ENCODE results near the gene MEF2D.

The MEF2D gene

DNA sequence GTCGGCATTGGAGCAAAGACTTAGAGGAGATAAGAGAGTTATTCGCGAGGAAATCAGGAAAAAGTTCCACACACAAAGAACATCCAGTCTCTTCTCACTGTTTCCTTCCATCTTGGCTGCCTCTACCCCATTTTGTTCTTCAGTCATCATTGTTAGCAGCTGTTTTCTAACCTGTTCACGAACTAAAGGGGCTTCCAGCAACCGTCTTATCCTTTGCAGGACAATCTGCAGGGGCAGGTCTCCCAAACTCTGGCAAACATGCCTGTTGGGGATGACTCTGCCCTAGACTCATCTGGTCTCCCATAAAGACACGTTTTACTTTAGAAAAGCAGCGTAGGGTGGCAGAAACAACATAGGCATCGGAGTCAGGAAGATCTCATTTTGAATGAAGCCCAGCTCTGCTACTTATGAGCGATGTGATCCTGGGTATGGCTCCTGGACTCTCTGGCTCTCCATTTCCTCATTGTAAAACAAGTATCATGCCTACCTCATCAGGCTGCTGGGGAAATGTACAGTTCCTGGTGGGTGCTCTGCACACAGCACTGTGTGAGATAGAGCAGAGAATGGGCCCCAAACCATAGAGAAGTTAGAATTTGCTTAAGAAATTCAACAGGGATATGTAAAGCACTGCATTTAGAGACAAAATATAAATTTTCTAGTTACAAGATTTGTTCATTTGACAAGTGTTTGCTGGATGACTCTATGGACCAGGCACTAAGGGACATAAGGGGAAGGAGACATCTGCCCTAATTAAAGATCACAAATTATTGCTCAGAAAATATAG is 59.7 kb downstream of the MEF2D start:
- DNase-seq (ENCODE audit: low spot score) = no peak

DNA sequence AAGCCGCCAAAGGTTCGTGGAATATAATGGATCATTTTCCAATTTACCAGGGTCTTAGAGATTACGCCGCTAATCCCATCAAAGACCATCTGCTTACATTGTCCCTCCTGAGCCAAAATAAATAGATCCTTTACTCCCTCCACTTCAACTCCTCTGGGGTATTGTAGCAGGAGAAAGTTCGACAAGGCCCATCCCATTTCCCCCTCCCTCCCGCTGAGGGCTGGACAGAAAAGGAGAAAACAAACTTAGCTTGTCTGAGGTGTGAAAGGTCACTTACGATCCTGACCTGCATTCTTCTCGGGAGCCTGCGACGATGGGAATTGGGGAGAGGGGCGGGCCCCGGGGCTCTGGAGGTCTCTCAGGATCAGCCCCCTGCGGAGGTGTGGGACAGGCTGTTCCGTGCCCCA is 60.8 kb downstream of the MEF2D start:
- DNase-seq (ENCODE audit: low spot score) = no peak

DNA sequence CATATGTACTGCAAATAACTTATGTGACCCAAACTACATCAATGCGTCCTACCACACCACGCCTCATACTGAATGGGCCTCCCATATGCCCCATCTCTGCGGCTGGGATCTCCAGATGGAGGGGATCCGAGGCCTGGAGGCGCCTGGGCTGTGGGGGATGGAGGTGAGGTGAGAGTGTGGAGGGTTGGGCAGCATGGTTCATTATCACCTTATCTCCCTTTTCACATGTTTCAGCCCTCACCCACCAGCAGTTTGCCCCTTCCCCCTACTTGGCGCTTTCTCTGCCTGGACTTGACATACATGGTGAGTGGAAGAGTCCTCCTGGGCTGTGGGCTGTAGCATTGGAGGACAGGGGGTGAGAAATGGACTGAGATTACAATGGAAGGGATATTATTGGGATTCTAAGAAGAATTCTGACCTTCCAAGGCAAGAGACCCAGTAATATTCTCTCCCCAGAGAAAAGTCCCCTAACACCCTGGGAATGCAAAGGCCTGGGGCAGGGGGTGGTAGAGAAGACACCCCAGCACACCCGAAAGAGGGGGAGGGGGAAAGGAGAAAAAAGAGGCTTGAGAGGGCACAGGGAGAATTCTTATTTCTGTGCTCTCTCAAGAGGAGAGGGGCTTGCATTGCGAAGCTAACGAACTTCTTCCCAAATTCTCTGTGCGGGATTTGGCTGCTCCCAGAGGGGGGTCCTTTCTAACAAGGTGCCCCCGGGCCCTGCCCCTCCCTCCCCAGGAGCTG is 61.4 kb downstream of the MEF2D start:
- no peak for DNase-seq (ENCODE audit: low spot score)

DNA sequence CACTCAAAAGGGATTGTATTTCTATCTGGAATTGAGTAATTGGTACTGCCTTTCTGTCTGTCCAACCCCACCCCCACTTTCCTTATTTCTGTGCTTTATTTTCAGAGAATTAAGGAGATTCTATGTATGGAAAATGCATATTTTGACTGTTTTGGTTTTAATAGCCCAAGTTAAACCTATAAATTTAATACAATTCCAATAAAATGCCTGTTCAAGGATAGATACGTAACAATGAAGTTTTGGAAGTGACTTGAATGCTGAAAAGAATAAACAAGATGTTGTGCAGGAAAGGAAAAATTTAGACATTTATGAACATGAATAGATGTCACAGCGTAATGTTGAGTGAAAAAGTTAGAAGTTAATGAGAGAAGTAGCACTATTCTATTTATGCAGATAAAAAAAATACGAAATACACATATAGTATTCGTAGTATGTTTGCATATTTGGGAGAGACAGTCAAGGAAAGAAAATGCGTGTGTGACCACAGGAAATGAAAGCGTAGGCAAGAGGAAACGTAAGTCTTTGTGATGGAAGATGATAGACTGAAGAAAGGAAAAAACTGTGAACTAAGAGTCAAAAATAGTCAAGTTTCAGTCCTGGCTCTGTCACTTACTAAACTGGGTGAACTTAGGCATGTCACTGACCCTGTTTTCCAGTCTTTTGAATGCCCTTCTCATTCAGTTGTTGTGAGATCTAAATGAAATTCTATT is 62.1 kb downstream of the MEF2D start:
- no peak for DNase-seq (ENCODE audit: low spot score)

DNA sequence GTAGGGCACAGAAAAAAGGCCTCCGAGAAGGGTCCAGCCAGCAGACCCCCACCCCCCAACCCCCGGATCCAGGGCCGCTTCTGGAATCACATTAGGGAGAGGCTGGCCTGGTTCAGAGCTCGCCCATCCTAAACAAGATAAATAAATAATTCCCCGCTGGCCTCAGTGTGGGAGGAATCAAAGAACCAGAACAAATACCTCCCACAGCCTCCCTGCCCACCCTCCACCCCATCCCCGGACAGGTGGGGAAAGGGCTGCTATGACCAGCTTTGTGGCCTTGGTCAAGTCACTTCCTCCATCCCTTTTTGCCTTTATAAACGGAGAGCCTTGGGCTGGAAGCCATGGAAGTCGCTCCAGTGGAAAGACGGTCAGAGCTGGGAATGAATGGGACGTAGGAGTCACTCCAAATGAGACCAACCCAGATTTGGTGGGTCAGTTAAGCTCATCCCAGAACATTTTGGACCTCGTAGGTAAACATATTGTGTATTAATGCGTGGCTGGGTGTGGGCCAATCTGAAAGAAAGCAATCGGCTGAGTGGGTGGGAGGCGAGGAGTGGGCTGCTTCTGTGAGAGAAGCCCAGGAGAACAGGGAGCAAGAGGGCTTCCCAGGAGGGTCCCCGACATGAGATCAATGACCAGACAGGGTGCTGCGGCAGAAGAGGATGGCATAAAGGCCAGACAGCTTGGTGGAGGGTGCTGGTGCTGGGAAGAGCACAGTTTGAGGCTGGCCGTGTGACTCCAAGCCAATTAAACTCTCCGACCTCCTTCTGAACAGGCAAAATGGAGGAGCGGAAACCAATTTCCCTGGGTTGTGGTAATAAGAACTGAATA is 63.3 kb downstream of the MEF2D start:
- DNase-seq (ENCODE audit: low spot score) = no peak

DNA sequence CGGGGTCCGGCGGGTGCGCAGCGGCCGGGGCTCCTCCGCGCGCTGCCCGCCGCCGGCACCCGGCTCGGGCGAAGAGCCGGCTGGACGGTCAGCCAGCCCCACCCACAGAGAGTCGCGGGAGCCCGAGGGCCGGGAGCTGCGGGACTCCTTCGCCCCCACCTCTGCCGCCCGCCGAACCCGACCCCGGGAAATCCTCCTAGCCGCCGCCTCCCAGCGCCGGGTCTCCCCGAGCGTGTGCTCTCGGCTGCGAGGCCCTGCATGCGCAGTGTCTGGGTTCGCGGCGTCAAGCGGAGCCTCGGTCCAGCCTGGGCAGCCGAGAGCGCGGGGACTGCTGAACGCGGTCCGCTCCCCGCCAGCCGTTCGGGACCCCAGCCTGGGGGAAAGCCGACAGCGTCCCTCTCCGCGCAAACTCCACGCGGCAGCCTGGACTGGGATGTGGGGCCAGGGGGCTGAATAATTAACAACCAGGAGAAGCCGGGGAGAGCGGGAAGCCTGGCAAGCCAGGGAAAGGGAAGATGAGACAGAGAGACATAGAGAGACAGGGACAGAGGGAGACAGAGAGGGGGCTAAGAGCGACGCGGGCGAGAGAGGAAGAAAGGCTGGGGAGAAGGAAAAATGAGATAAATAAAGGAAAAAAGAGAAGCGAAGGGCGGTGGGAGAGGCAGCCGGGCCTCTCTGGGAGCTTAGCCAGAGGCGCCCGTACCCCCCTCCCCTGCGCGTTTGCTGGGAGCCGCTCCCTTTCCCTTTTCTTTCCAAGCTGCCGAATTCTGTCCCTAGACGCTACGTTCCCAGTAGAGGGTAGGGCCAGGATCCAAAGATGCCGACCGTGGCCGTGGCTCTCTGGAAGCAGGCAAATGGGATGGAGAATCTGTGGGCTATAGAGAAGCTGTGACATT is 64.2 kb downstream of the MEF2D start:
- no peak for DNase-seq (ENCODE audit: low spot score)

DNA sequence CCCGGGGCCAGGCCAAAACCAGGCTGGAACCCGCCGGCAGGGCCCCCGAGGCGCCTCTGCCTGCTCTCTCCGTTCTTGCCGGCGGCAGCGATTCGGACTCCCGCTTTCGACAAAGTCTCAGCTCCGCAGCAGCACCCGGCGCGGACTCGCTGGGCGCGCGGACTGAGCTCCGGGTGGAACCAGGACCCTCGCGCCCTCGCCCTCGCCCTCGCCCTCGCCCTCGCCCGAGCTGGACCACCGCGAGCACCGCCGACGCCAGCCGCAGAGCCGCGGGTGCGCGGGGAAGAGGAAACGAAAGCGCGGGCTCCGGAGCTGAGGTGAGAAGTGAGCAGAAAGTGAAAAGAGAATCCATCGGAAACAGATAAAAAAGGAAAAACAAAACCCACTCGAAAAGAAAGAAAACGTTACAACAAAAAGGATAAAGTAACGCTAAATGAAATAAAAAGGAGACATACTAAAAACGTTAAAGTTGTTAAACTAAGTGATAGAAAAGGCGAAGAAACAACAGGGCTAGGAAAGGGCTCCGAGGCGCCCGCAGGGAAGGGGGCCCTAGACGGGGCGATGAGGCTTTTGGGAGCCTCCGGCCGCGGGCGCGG is 64.9 kb downstream of the MEF2D start:
- peak; percentile 22 for DNase-seq (ENCODE audit: low spot score)

DNA sequence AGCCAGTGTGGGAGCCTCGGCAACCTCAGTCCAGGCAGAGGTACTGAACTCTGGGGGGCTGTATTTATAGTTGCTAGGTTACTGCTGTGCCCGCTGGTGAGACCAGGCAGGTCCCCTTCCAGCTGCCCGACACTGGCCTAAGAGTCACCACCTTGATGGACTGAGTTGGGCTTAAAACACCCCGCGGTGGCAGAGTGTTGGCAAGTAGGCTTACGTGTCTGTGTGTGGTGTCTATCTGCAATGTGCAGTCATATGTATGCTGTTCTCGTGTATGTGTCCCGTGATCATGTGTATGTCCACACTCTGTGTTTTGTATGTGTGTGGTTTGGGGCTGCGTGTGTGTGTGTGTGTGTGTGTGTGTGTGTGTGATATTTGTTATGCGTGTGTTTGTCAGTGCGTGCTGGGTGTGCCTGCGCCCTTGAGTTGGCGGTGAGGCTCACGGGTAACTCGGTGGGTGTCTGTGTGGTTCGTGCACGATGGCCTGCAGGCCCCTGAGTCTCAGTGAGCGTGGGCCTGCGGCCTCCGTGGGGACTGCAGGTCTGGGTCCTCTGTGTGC is 65.5 kb downstream of the MEF2D start:
- DNase-seq (ENCODE audit: low spot score) = no peak

DNA sequence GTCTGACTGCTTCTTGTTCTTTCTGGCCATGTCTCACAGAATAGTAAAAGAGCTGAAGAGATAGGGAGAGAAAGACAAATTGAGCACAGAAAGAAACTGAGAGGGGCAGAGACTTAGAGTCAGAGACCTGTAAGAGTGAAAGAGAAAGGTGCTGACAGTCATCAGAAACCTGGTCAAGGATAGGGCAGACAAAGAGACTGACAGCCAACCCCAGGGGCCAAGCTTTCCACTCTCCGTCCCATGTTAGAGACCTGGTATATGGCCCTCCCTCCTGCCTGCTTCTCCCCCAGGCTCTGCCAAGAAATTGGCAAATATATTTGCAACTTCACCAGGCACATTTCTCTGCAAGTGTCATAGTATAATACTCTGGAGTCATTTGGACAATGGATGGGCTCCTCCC is 67.0 kb downstream of the MEF2D start:
- no peak for DNase-seq (ENCODE audit: low spot score)

DNA sequence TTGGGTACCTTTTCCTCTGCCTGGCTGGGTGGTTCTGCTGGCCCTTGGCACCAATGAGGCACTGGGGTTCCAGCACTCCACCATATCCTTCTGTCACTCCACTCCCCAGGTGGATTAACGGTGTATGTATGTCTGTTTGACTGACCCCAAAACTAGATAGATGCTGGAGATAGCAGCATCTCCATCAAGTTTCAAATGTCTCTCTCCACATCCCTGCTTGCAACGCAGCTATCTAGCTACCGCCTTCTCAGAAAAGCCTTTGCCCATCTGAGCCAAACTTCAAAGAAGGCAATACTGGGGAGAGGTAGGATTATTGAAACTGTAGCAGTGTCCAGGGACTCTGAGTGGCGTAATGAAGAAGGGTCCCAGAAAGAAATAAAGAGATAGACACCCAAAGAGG is 67.5 kb downstream of the MEF2D start:
- DNase-seq (ENCODE audit: low spot score) = no peak

DNA sequence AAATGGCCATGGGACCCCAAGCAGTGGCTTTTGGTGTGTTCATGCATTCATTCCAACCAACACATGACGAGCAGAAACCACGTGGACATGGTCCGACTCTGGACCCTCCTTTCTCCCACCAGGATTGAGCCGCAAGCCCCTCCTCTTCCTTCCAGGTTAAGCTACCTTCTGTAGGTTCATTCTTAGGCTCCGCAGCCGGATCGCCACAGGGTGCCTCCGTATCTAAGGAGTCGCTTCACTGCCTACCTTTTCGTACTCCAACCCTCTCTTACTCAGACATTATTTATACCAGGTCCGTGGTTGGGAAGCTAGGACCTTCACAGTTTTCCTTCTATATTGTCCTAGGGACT is 67.9 kb downstream of the MEF2D start:
- DNase-seq (ENCODE audit: low spot score) = no peak

DNA sequence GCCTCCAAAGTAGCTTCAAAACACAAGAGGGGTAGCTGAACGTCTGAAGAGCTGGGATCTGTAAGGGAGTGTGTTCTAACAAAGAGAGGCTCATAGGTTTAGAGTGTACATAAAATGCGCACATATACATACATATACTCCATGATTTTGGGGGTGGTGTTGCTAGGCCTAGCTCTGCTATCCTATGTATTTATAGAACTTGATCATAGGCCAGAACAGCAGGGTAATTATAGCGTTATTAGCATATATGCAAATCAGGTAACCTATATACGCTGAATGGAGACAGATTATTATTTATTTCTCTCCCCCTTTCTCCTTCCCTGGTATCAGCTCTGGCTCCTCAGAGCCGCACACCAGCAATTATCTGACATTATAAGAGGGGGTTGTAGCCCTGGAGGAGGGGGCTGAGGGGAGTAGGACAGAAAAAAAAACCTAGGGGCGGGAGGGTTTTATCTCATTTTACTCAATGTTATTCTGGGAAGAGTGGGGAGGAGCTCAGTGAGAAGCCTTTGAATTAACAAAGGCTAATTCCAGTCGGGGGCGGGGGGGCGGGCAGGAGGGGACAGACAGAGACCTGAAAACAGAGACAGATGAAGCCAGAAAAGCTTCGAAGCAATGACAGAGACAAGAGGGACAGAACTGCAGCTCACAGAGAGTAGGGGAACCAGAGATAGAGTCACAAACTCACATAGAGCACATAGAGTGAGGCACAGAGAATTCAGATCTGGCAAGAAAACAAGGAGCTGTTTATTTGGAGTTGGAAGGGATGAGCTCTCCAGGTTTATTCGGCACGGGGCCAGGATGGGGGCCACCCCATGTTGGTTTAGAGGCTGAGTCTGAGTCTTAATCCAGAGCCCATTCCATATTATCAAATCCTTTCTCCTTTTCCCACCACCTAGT is 68.6 kb downstream of the MEF2D start:
- DNase-seq (ENCODE audit: low spot score) = no peak

DNA sequence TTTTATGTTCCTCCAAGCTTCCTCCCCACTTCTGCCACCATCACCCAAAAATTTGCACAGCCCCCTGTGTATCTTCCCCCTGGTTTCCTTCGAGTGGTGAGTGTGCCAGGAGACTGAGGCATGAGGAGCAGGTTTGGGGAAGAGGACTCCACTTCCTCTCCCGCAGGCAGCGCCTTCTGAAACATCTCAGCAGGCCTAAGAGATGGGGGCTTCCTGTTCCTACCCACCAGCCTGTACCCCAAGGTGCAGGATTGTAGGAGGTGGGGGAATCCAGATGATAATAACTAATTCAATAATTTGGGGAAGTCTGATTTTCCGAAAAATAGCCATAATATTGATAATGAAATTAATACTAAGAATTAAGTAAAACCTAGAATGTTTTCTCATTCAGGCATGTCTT is 69.2 kb downstream of the MEF2D start:
- DNase-seq (ENCODE audit: low spot score) = no peak

DNA sequence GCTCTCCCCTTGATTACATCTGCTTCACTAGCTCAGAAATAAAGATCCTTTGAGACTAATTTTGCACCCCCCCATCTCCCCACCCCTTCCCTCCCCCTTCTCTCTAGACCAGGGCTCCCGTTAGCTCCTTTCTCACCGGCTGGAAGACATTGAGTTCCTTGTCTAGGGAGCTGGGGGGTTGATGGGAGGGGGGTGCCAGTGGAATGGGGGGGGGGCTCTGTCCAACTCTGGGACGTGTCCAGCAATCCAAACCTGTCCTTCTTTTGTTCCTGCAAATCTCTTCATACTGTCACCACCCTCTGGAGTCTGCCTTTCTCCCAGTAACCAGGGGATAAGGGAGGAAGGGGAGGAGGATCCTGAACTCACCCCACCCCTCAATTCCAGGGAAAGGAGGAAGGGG is 69.7 kb downstream of the MEF2D start:
- no peak for DNase-seq (ENCODE audit: low spot score)

DNA sequence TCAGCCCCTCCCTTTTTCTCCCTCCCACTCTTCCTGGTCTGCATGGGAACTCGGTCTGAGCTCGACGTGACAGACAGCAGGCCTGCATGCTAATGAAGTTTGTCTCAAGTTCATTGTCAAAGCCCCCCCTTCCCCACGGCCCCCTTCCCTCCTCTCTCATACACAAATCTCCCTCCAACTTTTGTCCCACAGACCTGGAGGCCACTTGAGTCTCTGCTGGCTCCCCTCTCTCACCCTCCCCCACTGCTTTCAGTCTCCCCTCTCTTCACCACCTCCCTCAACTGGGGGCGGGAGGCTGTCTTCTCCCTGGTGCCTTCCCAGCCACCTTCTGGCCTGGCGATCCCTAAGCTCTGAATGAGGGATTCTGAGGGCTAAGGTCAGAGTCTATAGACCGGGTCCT is 70.3 kb downstream of the MEF2D start:
- DNase-seq (ENCODE audit: low spot score) = no peak

DNA sequence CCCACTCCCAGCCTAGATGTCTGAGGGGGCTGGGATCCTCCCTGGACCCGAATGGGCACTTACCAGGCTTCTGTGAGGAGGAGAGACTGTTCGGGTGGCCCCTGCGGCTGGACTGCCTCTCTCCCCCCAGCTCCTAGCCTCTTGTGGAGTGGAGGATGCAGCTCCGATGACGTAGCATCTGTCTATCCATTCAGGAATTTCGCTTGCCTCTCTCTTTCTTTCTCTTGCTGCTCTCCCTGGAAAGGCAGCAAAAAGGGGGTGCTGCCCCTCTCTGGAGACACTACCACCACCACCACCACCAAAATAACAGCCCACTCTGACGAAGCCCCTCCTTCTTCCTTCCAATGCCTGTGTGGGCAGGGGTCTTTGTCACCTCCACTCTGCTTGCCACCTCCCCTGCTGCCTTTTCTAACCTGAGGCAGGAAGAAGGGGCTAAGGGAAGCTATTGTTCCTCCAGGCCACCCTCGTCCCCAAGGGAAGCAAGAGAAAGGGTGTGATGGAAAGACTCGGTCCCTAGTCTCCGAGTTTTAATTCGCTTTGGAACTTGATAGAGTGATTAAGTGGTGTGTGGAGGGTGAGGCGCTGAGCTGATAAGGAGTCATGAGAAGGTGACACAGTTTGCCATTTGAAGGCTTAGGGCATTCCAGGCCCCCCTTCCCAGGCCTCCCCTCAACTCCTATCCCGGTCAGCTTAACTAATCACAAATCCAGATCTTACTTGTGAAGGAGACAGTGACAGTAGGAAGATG is 71.1 kb downstream of the MEF2D start:
- no peak for DNase-seq (ENCODE audit: low spot score)

DNA sequence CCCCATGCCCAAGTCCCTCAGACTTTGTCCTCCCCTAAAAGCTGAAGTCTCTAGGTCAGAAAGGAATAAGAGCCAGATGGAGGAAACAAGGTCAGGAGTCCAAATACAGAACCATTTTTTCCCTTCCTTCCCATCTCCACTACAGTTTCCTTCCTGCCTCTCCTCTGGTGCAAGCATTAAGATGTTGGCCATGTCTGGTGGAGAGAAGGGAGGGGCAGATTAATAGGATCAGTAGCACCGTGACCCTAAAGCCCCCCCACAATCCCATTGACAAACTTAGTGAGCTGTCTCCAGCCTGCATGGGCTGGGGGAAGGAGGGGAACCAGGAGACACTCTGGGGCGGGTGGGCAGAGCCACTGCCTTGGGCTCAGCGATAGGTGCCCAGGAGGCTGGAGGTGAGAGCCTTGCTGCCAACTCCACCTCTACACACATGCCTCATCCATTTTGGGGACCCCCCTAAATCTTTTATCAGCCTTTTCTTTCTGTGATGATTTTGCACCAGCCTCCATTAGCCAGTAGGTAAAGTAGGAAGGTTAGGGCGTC is 71.8 kb downstream of the MEF2D start:
- DNase-seq (ENCODE audit: low spot score) = no peak

DNA sequence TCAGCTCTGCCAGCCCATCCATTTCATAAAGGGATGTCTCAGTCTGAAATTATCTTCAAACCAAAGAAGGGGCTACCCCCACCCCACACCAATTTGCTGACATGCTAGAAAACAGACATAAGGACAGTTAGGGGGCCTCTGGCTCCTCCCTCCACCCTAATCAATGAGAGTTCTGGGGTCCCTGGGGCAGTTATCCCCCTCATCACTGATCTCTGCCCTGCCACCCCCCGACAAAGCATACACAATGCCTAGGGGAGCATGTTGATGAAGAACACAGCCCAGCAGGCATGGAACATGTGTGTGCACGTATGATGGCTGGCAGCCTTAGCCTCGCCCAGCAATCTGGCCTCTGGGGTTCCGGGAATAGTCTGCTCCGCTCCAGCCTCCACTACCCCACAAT is 72.6 kb downstream of the MEF2D start:
- no peak for DNase-seq (ENCODE audit: low spot score)

Measured in CD4-positive, alpha-beta T cell treated with Interleukin-2 at 100 ng/mL for 4 hours (primary cell).